Ramos (cell line): ENCODE results near the gene PRAMEF20.
"Not testable (repeated sequence)": the region's sequence is repeated elsewhere in the genome, so short reads cannot be mapped to it uniquely, and the experiment has no call there.

ENCODE experiments used
- in situ Hi-C: fragments of 300-500 bp; cut with MboI; formaldehyde crosslinking; loops from one replicate; pipeline ENCODE4 v1.14.3; 2022; ENCODE audit warnings: low sequenced_read_pairs; ENCODE audit not compliant: unreplicated experiment

PRAMEF20 gene

GRCh38 chr1:13410150-13410549, at the start of gene PRAMEF20:
TSS of gene PRAMEF20 (plus strand) at chr1:13410450. CDS start at chr1:13416355, 5,905 bp downstream.
- in situ Hi-C loops = not testable (repeated sequence)

DNA sequence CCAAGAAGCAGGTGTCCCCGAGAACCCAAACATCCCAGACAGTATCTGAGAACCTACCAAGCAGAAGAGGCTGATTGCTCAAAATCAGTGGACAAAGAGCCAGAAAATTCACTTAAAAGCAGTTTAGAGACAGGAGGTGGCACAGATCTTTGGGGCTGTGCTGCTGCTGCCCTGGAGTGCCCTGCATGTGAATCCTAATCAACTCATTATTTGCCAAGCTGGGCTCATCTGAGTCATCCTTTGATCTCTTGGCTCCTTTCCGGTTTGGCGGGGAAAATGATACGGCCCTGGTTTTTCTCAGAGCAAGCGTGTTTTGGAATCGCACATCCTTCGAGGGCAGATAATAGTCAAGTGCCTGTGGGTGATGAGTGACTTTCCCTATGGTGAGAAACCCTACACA, 47.9 kb upstream of the PRAMEF20 start:
- in situ Hi-C loops = loop anchor here (25.0 kb wide), 1 partner anchor 600 kb away; no protein-coding TSS in a partner anchor

- in situ Hi-C loops = loop anchor here (25.0 kb wide), 1 partner anchor 597 kb away; no protein-coding TSS in a partner anchor
These were observed 45.3 kb upstream of the PRAMEF20 start for GRCh38 chr1:13364928-13365327.

DNA sequence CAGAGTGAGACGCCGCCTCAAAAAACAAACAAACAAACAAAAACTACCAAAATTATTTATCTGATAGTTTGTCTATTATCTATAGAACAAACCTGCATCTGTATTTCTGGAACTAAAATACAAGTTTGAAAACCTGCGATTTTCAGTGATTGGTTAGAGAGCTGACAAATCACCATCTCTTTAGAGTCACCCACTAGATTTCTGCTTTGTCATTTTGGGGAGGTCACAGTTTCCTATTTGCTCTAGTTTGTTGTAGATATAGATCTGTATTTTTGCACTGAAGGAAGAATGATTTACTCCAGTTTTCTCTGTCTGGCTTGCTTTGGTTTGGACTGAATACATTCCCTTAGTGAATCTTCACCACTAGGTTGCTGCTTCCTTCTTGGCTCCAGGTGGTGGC, 43.7 kb upstream of the PRAMEF20 start:
- in situ Hi-C loops = loop anchor here (25.0 kb wide), 1 partner anchor 596 kb away; no protein-coding TSS in a partner anchor

DNA sequence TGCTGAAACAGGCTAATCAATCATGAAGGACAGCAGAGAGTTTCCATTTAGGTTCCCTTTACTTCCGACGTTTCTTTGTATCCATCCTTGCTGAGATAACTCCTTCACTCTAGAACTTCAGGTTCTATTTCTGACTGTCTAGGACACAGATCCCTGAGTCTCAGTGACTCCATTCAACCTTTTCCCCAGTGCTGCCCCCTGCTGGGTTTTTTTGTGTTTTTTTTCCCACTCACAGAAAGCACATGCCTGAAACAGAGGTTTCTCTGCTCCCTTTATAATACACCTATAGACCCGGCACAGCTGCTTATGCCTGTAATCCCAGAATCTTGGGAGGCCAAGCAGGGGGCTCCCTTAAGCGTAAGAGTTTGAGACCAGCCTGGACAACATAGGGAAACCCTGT, 41.7 kb upstream of the PRAMEF20 start:
- in situ Hi-C loops = loop anchor here (25.0 kb wide), 1 partner anchor 594 kb away; no protein-coding TSS in a partner anchor

GRCh38 chr1:13378983-13379382, 31.3 kb upstream of the PRAMEF20 start:
- in situ Hi-C loops = not testable (repeated sequence)

GRCh38 chr1:13380380-13380779, 29.9 kb upstream of the PRAMEF20 start:
- in situ Hi-C loops = not testable (repeated sequence)

DNA sequence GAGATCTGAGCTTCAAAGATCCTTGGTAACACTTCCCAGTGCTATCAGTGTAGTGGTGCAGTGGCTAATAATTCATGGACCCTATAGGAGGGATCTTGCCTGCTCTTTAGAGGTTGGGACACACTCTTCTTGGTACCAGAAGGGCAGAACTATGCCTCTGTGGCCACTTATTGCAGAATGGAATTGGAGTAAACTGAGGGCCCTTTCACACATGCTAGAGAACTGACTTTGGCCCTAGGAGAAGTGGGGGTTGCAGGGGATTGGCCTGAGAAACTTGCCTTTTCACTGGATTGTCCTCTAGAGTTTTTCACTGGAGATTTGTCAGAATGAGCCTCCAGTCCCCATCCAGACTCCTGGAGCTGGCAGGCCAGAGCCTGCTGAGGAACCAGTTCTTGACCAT, 20.9 kb upstream of the PRAMEF20 start, which contains the start of gene PRAMEF17:
Gene PRAMEF17 (plus strand): TSS at position 301 of the 400 bp plus-strand sequence. CDS start 26 bp downstream, at position 327.
- in situ Hi-C loops = not testable (repeated sequence)

GRCh38 chr1:13393004-13393403, 17.2 kb upstream of the PRAMEF20 start:
- in situ Hi-C loops = not testable (repeated sequence)

- in situ Hi-C loops = not testable (repeated sequence)
These were observed 15.5 kb upstream of the PRAMEF20 start for GRCh38 chr1:13394761-13395160.

DNA sequence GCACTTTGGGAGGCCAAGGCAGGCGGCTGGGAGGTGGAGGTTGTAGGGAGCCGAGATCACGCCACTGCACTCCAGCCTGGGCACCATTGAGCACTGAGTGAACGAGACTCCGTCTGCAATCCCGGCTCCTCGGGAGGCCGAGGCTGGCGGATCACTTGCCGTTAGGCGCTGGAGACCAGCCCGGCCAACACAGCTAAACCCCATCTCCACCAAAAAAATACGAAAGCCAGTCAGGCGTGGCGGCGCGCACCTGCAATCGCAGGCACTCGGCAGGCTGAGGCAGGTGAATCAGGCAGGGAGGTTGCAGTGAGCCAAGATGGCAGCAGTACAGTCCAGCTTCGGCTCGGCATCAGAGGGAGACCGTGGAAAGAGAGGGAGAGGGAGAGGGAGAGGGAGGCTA, 14.9 kb upstream of the PRAMEF20 start:
- in situ Hi-C loops = not testable (repeated sequence)

DNA sequence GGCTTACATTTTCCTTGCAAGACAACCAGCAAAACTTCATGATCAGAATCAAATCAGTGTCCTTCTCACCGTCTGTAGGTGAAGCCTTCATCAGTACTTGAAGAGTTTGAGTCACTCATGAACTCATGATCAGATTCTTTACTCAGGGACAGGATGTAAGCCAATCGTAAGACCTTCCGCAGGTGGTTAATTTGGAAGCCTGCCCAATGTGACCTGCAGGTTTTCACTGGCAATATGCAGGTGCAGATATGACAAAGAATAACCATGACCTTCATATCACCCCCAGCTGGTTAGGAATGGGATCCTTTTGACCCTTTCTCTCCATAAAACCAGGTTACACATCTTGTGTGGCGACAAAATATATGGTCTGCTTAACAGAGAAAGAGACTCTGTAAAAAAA, 2.4 kb upstream of the PRAMEF20 start:
- in situ Hi-C loops = no loop called here

DNA sequence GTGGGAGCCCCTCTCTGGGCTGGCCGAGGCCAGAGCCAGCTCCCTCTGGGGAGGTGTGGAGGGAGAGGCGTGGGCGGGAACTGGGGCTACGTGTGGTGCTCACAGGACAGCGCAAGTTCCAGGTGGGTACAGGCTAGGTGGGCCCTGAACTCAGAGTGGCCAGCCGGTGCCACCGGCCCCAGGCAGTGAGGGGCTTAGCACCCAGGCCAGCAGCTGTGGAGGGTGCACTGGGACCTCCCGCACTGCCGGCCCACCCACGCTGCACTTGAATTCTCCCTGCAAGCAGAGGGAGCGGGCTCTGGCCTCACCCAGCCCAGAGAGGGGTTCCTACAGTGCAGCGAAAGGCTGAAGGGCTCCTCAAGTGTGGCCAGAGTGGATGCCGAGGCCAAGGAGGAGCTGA, 20.2 kb downstream of the PRAMEF20 start:
- in situ Hi-C loops = no loop called here

GRCh38 chr1:13432251-13432650, 22.0 kb downstream of the PRAMEF20 start:
- in situ Hi-C loops = no loop called here

- in situ Hi-C loops = not testable (repeated sequence)
These were observed 23.6 kb downstream of the PRAMEF20 start for GRCh38 chr1:13433694-13434358.

DNA sequence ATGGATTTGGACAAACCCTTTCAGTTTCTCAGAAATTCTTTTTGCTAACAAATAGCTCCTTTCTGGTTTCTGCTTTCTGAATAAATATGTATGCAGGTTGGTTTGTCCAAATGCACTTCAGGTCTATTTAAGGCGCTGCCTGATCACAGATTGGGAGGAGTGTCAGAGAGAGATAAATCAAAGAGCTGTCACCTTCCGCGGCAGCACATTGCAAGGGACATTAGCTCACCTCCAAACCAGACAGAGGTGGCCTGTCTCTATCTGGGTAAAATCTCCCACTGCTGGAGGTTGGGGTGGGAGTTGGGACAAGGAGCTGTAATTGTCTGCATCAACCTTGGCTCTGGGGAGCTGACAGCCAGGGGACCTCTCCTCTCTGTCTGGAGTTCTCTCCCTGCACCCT, 25.2 kb downstream of the PRAMEF20 start:
- in situ Hi-C loops = no loop called here

DNA sequence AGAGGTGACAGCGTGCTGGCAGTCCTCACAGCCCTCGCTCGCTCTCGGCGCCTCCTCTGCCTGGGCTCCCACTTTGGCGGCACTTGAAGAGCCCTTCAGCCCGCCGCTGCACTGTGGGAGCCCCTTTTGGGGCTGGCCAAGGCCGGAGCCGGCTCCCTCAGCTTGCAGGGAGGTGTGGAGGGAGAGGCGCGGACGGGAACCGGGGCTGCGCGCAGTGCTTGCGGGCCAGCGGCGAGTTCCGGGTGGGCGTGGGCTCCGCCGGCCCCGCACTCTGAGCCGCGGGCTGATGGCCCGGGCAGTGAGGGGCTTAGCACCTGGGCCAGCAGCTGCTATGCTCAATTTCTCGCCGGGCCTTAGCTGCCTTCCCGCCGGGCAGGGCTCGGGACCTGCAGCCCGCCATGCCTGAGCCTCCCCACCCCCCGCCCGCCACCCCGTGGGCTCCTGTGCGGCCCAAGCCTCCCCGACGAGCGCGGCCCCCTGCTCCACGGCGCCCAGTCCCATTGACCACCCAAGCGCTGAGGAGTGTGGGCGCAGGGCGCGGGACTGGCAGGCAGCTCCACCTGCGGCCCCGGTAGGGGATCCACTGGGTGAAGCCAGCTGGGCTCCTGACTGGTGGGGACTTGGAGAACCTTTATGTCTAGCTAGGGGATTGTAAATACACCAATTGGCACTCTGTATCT, 29.0 kb downstream of the PRAMEF20 start:
- in situ Hi-C loops = not testable (repeated sequence)

DNA sequence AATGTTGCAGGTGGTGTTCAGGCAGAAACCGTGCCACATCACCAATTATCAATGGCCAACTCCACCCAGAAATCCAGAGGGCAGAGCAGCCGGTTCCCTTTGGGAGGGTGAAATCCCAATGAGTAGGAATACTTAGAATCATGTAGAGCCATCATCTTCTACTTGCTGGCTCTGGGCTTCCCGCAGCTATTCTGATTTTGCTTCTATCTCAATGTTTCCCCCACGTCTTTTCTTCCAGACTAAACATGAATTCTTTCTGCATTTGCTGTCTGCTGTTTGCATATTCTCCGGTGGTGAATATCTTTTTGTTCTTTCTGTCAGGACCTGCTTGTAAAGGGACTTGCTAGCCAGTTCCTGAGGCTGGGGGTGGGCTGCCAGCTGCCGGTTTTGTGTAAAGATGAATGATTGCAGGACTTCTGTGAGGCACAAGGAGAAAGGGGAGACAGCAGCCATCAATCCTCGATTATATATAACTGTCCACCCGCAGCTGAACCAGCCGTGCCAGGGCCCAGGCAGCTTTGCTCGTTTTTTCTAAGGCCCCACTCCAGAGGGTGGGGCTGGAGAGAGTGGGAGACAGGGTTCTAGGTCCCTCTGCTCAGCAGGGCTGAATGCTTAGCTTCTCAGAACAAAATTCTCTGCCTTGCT, 33.2 kb downstream of the PRAMEF20 start:
- in situ Hi-C loops = no loop called here

DNA sequence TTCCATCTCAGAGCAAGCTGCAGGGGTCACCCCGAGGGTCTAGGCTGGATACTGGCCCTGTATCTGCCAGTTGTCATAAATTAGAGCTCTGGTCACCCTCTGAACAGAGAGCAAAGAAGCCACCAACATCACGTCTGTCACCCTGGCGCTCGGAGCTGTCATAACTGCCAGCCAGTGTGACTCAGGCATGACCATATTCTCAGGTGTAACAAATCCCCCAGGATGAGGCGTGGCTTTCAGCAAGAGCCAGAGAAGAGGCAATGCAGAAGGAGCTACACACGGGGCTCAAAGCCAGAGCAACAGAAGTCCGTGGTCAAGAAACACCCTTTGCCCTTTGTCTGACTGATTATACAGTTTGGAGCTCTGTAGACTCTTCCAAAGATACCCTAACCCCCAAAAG, 40.0 kb downstream of the PRAMEF20 start:
- in situ Hi-C loops = no loop called here

DNA sequence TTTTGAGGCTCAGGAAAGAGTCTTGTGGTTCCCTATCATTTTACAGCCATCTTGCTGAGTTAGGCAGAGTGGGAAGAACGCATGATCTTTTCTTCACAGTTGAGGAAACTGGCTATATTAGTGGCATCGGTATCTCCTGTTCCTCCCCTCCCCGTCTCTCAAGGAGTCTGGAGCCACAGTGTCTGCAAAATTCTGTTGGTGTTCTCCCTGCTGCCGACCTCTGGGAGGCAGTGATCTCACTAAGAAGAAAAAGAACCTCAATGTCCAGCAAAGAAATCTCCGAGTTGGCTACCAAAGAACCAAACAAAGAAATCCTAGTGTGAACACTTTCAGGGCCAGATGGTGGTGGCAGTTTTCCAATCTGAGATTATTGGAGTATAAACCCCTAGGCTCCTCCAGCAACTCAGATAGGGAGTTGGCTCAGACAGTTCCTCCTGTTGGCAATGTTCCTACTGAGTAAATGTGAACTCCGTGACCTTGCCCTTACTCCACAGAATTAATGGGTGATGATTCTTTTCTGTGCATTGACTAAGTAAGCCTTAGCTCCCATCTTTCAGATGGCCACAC, 41.2 kb downstream of the PRAMEF20 start:
- in situ Hi-C loops = no loop called here
